LNCaP clone FGC (cell line): ENCODE results near the gene COBLL1.

Experiments used
- DNase-seq: peaks from one replicate; pipeline ENCODE4 v3.0.0-alpha.2; 2011; ENCODE audit warnings: low read depth
- H3K4me3 ChIP-seq: 2 replicates; pipeline ENCODE4 v1.5.1; 2011; ENCODE audit warnings: mild to moderate bottlenecking, low read depth, low read length, control low read depth
- CTCF ChIP-seq: IDR thresholded peaks from 2 replicates; pipeline ENCODE4 v1.5.1; 2012; ENCODE audit warnings: mild to moderate bottlenecking; ENCODE audit not compliant: control insufficient read depth, insufficient read depth; ENCODE audit errors: extremely low read depth

Gene COBLL1

GRCh38 chr2:164777847-164778461 is 63.7 kb downstream of the COBLL1 start:
- H3K4me3 ChIP-seq, result no peak overlapping the region
- no peak for DNase-seq
- no peak for TF ChIP-seq CTCF

GRCh38 chr2:164773635-164774034 is 68.0 kb downstream of the COBLL1 start:
- TF ChIP-seq CTCF, result no peak
- no peak overlapping the region for H3K4me3 ChIP-seq
- no peak for DNase-seq

- TF ChIP-seq CTCF, result no peak
- DNase-seq, result no peak
- no peak overlapping the region for H3K4me3 ChIP-seq
Measured at GRCh38 chr2:164773091-164773490, 68.5 kb downstream of the COBLL1 start.

- no peak overlapping the region for H3K4me3 ChIP-seq
- no peak for TF ChIP-seq CTCF
- DNase-seq, result no peak
Measured at GRCh38 chr2:164771897-164772296, 69.7 kb downstream of the COBLL1 start.

GRCh38 chr2:164770421-164770916 is 71.2 kb downstream of the COBLL1 start:
- no peak for DNase-seq
- no peak for TF ChIP-seq CTCF
- H3K4me3 ChIP-seq, result no peak overlapping the region; the same call in 1 of the 2 replicates

GRCh38 chr2:164766954-164767320 is 74.7 kb downstream of the COBLL1 start:
- no peak overlapping the region for H3K4me3 ChIP-seq
- TF ChIP-seq CTCF, result no peak
- no peak for DNase-seq

- no peak for TF ChIP-seq CTCF
- DNase-seq, result no peak
- H3K4me3 ChIP-seq, result no peak overlapping the region
Measured at GRCh38 chr2:164766216-164766953, 75.2 kb downstream of the COBLL1 start.
